Fibroblast of skin of back (primary cell): ENCODE data around the gene GRIP1. TPM values are rescaled to one million over a fixed set of nuclear protein-coding genes. Genes with fewer than 3 reads are reported as not detected.

Experiments
- DNase-seq: peaks from one replicate; pipeline ENCODE4 v3.0.0-alpha.2; 2013
- polyA plus RNA-seq, 2 experiments: library from polyadenylated mRNA; unstranded; fragments of 120-200 nt; gene quantifications; one replicate each; pipeline ENCODE4 v1.2.1, GENCODE V29; 2013; ENCODE audit not compliant: insufficient read length in 2 of 2

GRIP1 gene
- 0.83 TPM for polyA plus RNA-seq (2013, experiment 1 of 2; ENCODE audit: insufficient read length)
- 0.31 TPM for polyA plus RNA-seq (2013, experiment 2 of 2; ENCODE audit: insufficient read length)

GRCh38 chr12:66678338-66679275, at the start of gene GRIP1:
GRIP1 (minus strand) TSS chr12:66679076; CDS start chr12:66678904, 172 bp downstream.
- no peak for DNase-seq

- no peak for DNase-seq
These were observed 47.7 kb upstream of the GRIP1 start for GRCh38 chr12:66726556-66726955.

GRCh38 chr12:66725031-66725430, 46.2 kb upstream of the GRIP1 start:
- no peak for DNase-seq

GRCh38 chr12:66724616-66725015, 45.7 kb upstream of the GRIP1 start:
- no peak for DNase-seq

GRCh38 chr12:66724026-66724425, 45.1 kb upstream of the GRIP1 start:
- DNase-seq = no peak

GRCh38 chr12:66719862-66720261, 41.0 kb upstream of the GRIP1 start:
- no peak for DNase-seq

GRCh38 chr12:66717036-66717673, 38.3 kb upstream of the GRIP1 start:
- no peak for DNase-seq

- no peak for DNase-seq
These were observed 37.6 kb upstream of the GRIP1 start for GRCh38 chr12:66716522-66716921.

- DNase-seq = no peak
These were observed 35.8 kb upstream of the GRIP1 start for GRCh38 chr12:66714709-66715108.

- no peak for DNase-seq
These were observed 35.1 kb upstream of the GRIP1 start for GRCh38 chr12:66713984-66714383.

GRCh38 chr12:66709893-66710292, 31.0 kb upstream of the GRIP1 start:
- no peak for DNase-seq

- DNase-seq = no peak
These were observed 30.5 kb upstream of the GRIP1 start for GRCh38 chr12:66709457-66709773.

- peak; percentile 10 for DNase-seq
These were observed 30.0 kb upstream of the GRIP1 start for GRCh38 chr12:66708704-66709456.

GRCh38 chr12:66707002-66707697, 28.3 kb upstream of the GRIP1 start:
- no peak for DNase-seq

- no peak for DNase-seq
These were observed 21.0 kb upstream of the GRIP1 start for GRCh38 chr12:66699738-66700482.

- DNase-seq = no peak
These were observed 19.7 kb upstream of the GRIP1 start for GRCh38 chr12:66698558-66698957.

GRCh38 chr12:66697404-66697803, 18.5 kb upstream of the GRIP1 start:
- DNase-seq = no peak

GRCh38 chr12:66694666-66695613, 16.1 kb upstream of the GRIP1 start:
- DNase-seq = no peak

GRCh38 chr12:66693901-66694513, 15.1 kb upstream of the GRIP1 start:
- peak; percentile 69 for DNase-seq

- no peak for DNase-seq
These were observed 14.1 kb upstream of the GRIP1 start for GRCh38 chr12:66692986-66693385.
